A549 treated with AZD9567 at 1 μM for 4 hours (cell line): Measurements from ENCODE around the gene TAS2R41. TPM values are rescaled to one million over a fixed set of nuclear protein-coding genes. Genes with fewer than 3 reads are reported as not detected.

Source experiments
- total RNA-seq: library from RNA; stranded (reverse); fragments of 200-300 nt; extraction: Qiagen RNA extraction; gene quantifications from 5 replicates; pipeline ENCODE4 v1.2.3, GENCODE V29; 2022; ENCODE audit not compliant: insufficient read depth

TAS2R41 gene
- not detected in 5 replicates for total RNA-seq

GRCh38 chr7:143477501-143478150 is at the start of gene TAS2R41:
TAS2R41 (plus strand) TSS chr7:143477873; CDS start chr7:143477873, 0 bp downstream.

DNA sequence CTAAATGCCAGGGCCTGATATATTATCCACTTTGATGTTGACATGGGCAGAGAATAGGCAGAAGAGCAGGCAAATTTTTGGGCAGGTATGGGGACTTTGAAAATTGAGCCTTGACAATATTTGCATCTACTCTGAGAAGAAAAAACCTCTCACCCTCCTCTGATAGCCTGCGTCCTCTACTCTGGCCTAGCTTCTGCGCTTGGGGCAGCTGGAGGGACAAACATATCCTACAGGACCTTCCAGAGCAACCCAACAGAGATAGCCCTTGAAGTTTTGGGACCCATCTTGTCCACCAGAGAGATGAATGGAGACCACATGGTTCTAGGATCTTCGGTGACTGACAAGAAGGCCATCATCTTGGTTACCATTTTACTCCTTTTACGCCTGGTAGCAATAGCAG is 34.5 kb upstream of the TAS2R41 start, which contains the start of gene TAS2R60:
TAS2R60 (plus strand) TSS at position 301 of the 400 bp plus-strand sequence; CDS start at position 301, 0 bp downstream.

Other genes starting within 250 kb of the TAS2R41 start
- gene GSTK1, start 214.4 kb upstream of the TAS2R41 start, total RNA-seq: 118 to 128 TPM (median 122 TPM) in 5 replicates
- gene TMEM139, start 192.9 kb upstream of the TAS2R41 start, total RNA-seq: 0.79 to 1.1 TPM (median 0.89 TPM) in 4 of 5 replicates, not detected in the other
- gene CASP2, start 189.5 kb upstream of the TAS2R41 start, total RNA-seq: 17.8 to 19.7 TPM (median 19.1 TPM) in 5 replicates
- gene CLCN1, start 161.8 kb upstream of the TAS2R41 start, total RNA-seq: 0.03 to 0.05 TPM (median 0.03 TPM) in 3 of 5 replicates, not detected in the others
- 0.26 to 0.41 TPM (median 0.37 TPM) in 4 of 5 replicates, not detected in the other for gene FAM131B, start 115.2 kb upstream of the TAS2R41 start, total RNA-seq
- gene ZYX, start 96.5 kb upstream of the TAS2R41 start, total RNA-seq: 156 to 180 TPM (median 176 TPM) in 5 replicates
- gene EPHA1, start 69.0 kb upstream of the TAS2R41 start, total RNA-seq: 0.03 to 0.05 TPM in 2 of 5 replicates, not detected in the others
- gene TAS2R60, start 34.4 kb upstream of the TAS2R41 start, total RNA-seq: not detected in 5 replicates
- not detected in 5 replicates for gene CTAGE15, start 93.9 kb downstream of the TAS2R41 start, total RNA-seq
- 0.62 to 0.99 TPM (median 0.89 TPM) in 5 replicates for gene TCAF2, start 143.1 kb downstream of the TAS2R41 start, total RNA-seq